AG10803 (cell line): Measurements from ENCODE around the gene VPS45.

Experiments
- DNase-seq: peaks from one replicate; pipeline ENCODE4 v3.0.0; 2010; ENCODE audit warnings: low read depth
- H3K4me3 ChIP-seq: 2 replicates; pipeline ENCODE4 v1.5.1; 2011; ENCODE audit warnings: mild to moderate bottlenecking, low read length, control low read depth
- TF ChIP-seq, protein P1 (sequence below): conservative IDR thresholded peaks from 2 replicates; pipeline ENCODE4 v1.5.1; 2011; ENCODE audit warnings: mild to moderate bottlenecking, low read length, control low read depth, inconsistent platforms

Gene VPS45

DNA sequence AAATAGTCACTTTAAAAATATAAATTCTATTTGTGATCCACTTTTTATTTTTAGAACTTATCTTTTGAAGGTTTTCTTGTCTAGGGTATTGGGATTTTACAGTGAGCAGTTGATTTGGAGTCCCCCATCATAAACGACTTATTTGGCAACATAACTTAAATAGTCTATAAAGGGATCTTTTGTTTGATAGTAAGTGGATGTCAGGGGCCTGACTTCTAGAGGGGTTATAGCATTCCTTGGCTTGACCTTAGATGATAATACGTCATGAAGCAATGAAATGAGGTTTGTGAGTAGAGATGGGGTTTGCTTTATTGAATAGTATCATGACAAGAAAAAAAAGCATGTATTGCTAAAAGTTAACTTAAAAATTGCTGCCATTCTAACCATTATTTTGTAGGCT is 17.8 kb downstream of the VPS45 start:
- DNase-seq = no peak
- TF ChIP-seq, protein P1, sequence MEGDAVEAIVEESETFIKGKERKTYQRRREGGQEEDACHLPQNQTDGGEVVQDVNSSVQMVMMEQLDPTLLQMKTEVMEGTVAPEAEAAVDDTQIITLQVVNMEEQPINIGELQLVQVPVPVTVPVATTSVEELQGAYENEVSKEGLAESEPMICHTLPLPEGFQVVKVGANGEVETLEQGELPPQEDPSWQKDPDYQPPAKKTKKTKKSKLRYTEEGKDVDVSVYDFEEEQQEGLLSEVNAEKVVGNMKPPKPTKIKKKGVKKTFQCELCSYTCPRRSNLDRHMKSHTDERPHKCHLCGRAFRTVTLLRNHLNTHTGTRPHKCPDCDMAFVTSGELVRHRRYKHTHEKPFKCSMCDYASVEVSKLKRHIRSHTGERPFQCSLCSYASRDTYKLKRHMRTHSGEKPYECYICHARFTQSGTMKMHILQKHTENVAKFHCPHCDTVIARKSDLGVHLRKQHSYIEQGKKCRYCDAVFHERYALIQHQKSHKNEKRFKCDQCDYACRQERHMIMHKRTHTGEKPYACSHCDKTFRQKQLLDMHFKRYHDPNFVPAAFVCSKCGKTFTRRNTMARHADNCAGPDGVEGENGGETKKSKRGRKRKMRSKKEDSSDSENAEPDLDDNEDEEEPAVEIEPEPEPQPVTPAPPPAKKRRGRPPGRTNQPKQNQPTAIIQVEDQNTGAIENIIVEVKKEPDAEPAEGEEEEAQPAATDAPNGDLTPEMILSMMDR = no peak
- no peak overlapping the region for H3K4me3 ChIP-seq

DNA sequence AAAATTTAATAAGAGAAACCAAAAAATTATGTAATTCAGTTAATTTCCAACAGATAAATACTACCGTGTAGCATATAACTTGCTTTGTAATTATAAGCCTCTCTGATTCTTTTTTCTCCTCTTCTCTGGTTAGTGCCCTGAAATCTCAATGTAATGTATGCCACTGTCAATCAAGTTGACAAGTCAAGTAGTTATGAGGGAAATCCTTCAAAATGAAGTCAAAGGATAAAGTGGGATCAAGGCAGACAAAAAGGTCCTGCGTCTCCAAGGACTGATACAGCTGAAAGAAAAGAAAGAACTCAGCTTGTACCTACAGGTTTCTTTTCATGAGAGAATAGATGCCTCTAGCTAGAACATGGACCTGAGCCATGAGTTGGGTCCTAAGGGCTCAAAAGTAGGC is 19.8 kb downstream of the VPS45 start:
- TF ChIP-seq, protein P1 = no peak
- no peak overlapping the region for H3K4me3 ChIP-seq
- no peak for DNase-seq

DNA sequence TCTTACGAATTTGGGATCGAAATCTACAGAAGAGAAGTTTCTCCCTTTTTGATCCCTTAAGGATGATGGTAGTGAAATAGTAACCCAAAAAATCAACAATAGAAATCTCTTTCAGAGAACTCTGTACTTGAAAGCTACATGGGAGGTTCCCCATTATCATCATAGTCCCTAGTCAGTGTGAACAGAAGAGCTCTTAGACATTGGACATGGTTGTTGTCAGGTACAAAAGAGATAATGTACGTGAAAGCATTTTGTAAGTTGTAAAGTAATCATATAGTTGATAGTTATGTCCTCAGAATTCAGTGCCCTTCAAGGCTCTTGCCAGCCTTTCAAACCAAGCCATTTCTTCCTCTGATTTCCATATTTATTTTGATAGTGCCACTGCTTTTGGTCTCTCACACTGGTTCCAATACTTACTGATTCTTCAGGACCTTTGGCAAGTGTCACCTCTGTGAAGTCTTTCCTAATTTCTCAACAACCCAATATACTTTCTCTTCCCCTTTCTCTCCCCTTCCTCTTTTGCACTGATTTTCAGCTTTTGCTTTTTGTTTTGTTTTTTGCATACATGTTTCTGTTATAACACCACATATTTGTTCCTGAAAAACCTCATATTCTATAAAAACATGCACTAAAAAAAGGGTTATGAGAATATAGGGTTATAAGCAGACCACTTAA is 22.4 kb downstream of the VPS45 start:
- no peak overlapping the region for H3K4me3 ChIP-seq
- TF ChIP-seq, protein P1 = no peak
- no peak for DNase-seq

DNA sequence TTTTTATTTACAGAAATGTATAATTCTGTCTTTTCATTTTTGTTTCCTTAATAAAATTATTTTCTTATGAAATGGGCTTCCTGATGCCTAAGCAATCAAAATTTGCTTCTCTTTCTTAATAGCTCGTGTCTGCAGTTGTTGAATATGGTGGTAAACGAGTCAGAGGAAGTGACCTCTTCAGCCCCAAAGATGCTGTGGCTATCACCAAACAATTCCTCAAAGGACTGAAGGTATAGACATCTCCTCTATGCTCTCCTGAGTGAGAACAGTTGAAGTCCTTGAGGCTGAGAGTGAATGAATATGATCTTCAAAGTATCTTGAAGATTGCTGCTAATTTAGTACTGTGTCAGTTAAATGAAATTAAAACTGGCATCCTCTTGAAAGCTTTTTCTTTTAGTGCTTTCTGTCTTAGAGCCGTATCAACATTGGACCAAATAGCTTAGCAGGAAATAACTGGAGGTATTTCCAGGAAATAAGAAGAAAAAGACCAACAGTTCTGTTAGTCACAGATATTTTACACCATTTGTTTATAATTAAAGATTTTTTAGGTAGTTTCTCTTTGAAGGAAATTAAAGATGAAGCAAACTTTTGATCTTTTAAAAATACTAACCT is 24.7 kb downstream of the VPS45 start:
- no peak for DNase-seq
- TF ChIP-seq, protein P1 = no peak
- H3K4me3 ChIP-seq = no peak overlapping the region

DNA sequence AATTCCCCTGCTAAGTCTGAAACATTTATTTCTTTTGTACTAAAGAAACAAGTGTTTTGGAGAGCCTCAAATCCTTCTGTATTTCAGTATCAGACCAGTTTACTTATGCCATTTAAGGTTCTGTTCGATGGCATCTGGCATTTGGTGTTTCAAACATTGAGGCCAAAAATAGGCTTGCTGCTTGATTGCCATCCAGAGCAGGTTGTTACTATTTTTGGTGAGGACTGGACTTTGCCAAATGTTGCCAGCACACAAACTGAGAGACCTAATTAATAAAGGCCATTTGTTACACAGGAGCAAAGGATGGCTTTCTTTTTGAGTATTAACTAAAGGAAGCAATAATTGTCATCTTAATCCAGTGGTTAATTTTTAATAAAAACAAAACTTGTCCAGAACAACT is 26.2 kb downstream of the VPS45 start:
- TF ChIP-seq, protein P1 = no peak

DNA sequence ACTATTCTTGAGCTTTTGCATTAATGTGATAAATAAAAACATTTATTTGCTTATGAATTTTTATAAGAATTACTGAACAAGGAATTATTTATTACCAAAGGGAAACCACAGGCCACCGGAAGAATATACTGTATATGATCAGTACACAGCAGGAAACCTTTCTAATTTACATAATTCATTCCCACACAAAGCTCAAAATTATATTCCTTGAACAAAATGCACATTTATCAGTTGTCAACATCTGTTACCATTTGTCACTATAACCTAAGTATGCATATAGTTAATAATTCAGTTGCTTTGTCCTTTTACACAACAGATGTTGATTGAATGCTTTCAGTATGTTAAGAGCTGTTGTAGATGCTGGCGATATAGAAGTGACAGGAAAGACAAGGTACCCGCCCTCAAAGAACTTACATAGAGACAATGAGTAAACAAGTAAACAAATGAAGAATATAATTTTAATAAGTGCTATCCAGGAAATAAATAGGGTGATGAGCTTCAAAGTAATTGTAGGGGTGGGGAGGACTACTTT is 27.2 kb downstream of the VPS45 start:
- TF ChIP-seq, protein P1 = no peak
- no peak for DNase-seq
- H3K4me3 ChIP-seq = no peak overlapping the region

More for the DNA sequence above, 26.2 kb downstream of the VPS45 start:
- H3K4me3 ChIP-seq = no peak overlapping the region
- DNase-seq = no peak

DNA sequence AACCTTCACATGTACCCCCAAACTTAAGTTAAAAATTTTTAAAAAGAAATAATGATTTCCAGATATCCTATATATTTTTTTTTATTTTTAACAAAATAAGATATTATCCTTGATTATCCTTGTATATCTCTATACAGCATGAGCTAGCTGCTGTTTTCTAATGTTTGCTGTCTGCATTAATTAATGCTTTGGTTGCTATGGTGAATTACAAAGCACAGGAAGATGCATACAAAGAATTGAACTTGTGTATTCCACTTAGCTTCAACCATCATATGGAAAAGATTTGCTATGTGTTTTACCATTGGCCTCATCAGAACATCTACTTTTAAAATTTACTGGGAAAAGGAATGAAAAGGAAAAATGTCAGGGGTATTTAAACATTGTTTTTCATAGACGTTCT is 35.4 kb downstream of the VPS45 start:
- no peak overlapping the region for H3K4me3 ChIP-seq
- TF ChIP-seq, protein P1 = no peak
- no peak for DNase-seq
